Smooth muscle cell (in vitro differentiated cells): ENCODE results near the gene NAA16. TPM values are rescaled to one million over a fixed set of nuclear protein-coding genes. Genes with fewer than 3 reads are reported as not detected.
A peak's percentile ranks its signal among the peaks of the same experiment; 100 is the strongest.

Experiments
- DNase-seq: peaks from one replicate; lab custom pipeline; 2025; ENCODE audit not compliant: unreplicated experiment; lab: John Stamatoyannopoulos, UW
- H2AFZ ChIP-seq: fragments of 200-600 bp; sonication (generic); 2 replicates; pipeline ENCODE4 v1.6.0; 2016; ENCODE audit warnings: antibody characterized with exemption, low read depth, mild to moderate bottlenecking
- H3F3A ChIP-seq: fragments of 200-600 bp; sonication (generic); 2 replicates; pipeline ENCODE4 v1.6.0; 2017; ENCODE audit warnings: antibody characterized with exemption, low read depth
- H3K27ac ChIP-seq: fragments of 200-600 bp; sonication (generic); 2 replicates; pipeline ENCODE4 v1.5.1; 2016; ENCODE audit warnings: low read depth, mild to moderate bottlenecking
- H3K27me3 ChIP-seq: fragments of 200-600 bp; sonication (generic); 2 replicates; pipeline ENCODE4 v1.6.1; 2016; ENCODE audit warnings: low read depth, mild to moderate bottlenecking
- H3K36me3 ChIP-seq: fragments of 200-600 bp; sonication (generic); 2 replicates; pipeline ENCODE4 v1.5.1; 2016; ENCODE audit warnings: low read depth
- H3K4me1 ChIP-seq: fragments of 200-600 bp; sonication (generic); 2 replicates; pipeline ENCODE4 v1.5.1; 2016; ENCODE audit warnings: low read depth
- H3K4me2 ChIP-seq: fragments of 200-600 bp; sonication (generic); 2 replicates; pipeline ENCODE4 v1.6.0; 2016; ENCODE audit warnings: mild to moderate bottlenecking
- H3K4me3 ChIP-seq: fragments of 200-600 bp; sonication (generic); 2 replicates; pipeline ENCODE4 v1.5.1; 2016; ENCODE audit warnings: mild to moderate bottlenecking
- H3K79me2 ChIP-seq: fragments of 200-600 bp; sonication (generic); 2 replicates; pipeline ENCODE4 v1.6.0; 2016; ENCODE audit warnings: low read depth, mild to moderate bottlenecking
- H3K9ac ChIP-seq: fragments of 200-600 bp; sonication (generic); 2 replicates; pipeline ENCODE4 v1.6.0; 2016; ENCODE audit warnings: low read depth
- H3K9me3 ChIP-seq: fragments of 200-600 bp; sonication (generic); replicated peaks from 2 replicates; pipeline ENCODE4 v1.5.1; 2016; ENCODE audit warnings: low read depth
- H4K20me1 ChIP-seq: fragments of 200-600 bp; sonication (generic); 2 replicates; pipeline ENCODE4 v1.6.0; 2016; ENCODE audit warnings: low read depth
- CTCF ChIP-seq: fragments of 200-600 bp; sonication (generic); IDR thresholded peaks from 2 replicates; pipeline ENCODE4 v1.5.1; 2017; ENCODE audit warnings: borderline replicate concordance, mild to moderate bottlenecking, antibody characterized with exemption; ENCODE audit not compliant: insufficient read depth, poor library complexity, severe bottlenecking
- WGBS: methylation state at CpG from one replicate; pipeline ENCODE4 v1.1.7; 2016; ENCODE audit warnings: low lambda C conversion rate; 5-methylcytosine and 5-hydroxymethylcytosine counted together
- polyA plus RNA-seq: library from polyadenylated mRNA; unstranded; fragments of >200 nt; fragmentation: Nextera tagmentation; extraction: Ambion mirVana; gene quantifications from 2 replicates; pipeline ENCODE4 v1.2.1, GENCODE V29; 2016
- total RNA-seq: library from RNA; depleted of rRNA; stranded (reverse); fragments of >200 nt; gene quantifications from 2 replicates; pipeline ENCODE4 v1.2.3, GENCODE V29; 2014

Gene NAA16
- total and polyA plus RNA-seq, 2 experiments from 2014 or later: 6.9 to 21.8 TPM

- WGBS: under 1% methylated on average over 68 of the region's 73 CpGs
- H3K4me2 ChIP-seq: peak overlapping the region; percentile 94
Measured at GRCh38 chr13:41311406-41312175, 524 bp downstream of the NAA16 start.

GRCh38 chr13:41312176-41312500 lies 1.1 kb downstream of the NAA16 start:
- peak overlapping the region; percentile 92 for H3K4me3 ChIP-seq
- no peak for TF ChIP-seq CTCF
- peak overlapping the region; percentile 71 for H3K9ac ChIP-seq
- peaks cover 56% of the 10 kb centered on the region for H3K79me2 ChIP-seq
- H3K9me3 ChIP-seq: no peaks in the 10 kb centered on the region
- H3K27ac ChIP-seq: peak overlapping the region; percentile 72
- peaks cover 44% of the 10 kb centered on the region for H4K20me1 ChIP-seq
- H3K4me1 ChIP-seq: peaks cover 26% of the 10 kb centered on the region
- DNase-seq: peak; percentile 14
- no peaks in the 10 kb centered on the region for H3F3A ChIP-seq
- H3K27me3 ChIP-seq: no peaks in the 10 kb centered on the region
- H3K4me2 ChIP-seq: peak overlapping the region; percentile 94
- H3K36me3 ChIP-seq: no peaks in the 10 kb centered on the region
- WGBS: 3% methylated on average over 11 of the region's 11 CpGs
- peak overlapping the region; percentile 96 for H2AFZ ChIP-seq

More at GRCh38 chr13:41311406-41312175, 524 bp downstream of the NAA16 start:
- Histone ChIP-seq H2AFZ (peak overlapping the region; percentile 96), H3K4me3 (peak overlapping the region; percentile 92), H3K36me3 (no peaks in the 10 kb centered on the region), H4K20me1 (peaks cover 39% of the 10 kb centered on the region), H3K9ac (peak overlapping the region; percentile 71), H3K79me2 (peaks cover 50% of the 10 kb centered on the region), H3K27ac (peak overlapping the region; percentile 72), H3K9me3 (no peaks in the 10 kb centered on the region), H3F3A (no peaks in the 10 kb centered on the region), H3K27me3 (no peaks in the 10 kb centered on the region), H3K4me1 (peaks cover 26% of the 10 kb centered on the region)
- DNase-seq: no peak
- no peak for TF ChIP-seq CTCF

GRCh38 chr13:41313117-41313516 lies 2.0 kb downstream of the NAA16 start:
- H3K27ac ChIP-seq: no peak overlapping the region
- no peaks in the 10 kb centered on the region for H3K36me3 ChIP-seq
- peaks cover 65% of the 10 kb centered on the region for H3K79me2 ChIP-seq
- WGBS: 30% methylated on average over 5 of the region's 5 CpGs
- no peak for TF ChIP-seq CTCF
- peaks cover 48% of the 10 kb centered on the region for H4K20me1 ChIP-seq
- H3K4me3 ChIP-seq: peak overlapping the region; percentile 92
- H3K4me1 ChIP-seq: peaks cover 26% of the 10 kb centered on the region
- H3F3A ChIP-seq: no peaks in the 10 kb centered on the region
- H3K27me3 ChIP-seq: no peaks in the 10 kb centered on the region
- no peaks in the 10 kb centered on the region for H3K9me3 ChIP-seq
- H2AFZ ChIP-seq: no peak overlapping the region
- no peak overlapping the region for H3K9ac ChIP-seq
- H3K4me2 ChIP-seq: peak overlapping the region; percentile 94
- no peak for DNase-seq
